Measurements from ENCODE around the gene ANKUB1.

GRCh38 chr3:149770246-149770645, 22.1 kb downstream of the ANKUB1 start:
- TF ChIP-seq CTCF (IDR thresholded peaks at IDR 0.05) (no peak), EZH2 (IDR thresholded peaks at IDR 0.05; ENCODE audit: borderline replicate concordance, insufficient read depth, low read depth, low read length, poor library complexity, severe bottlenecking) (no peak)
